Cortex of kidney (tissue), 1 donor: Measurements from ENCODE around the gene FOXD4L1.
"Not testable (repeated sequence)": the region's sequence is repeated elsewhere in the genome, so short reads cannot be mapped to it uniquely, and the experiment has no call there.

Experiments
- DNase-seq: peaks from one replicate; lab custom pipeline; 2025; lab: John Stamatoyannopoulos, UW

FOXD4L1 gene

GRCh38 chr2:113498365-113498764, at the start of gene FOXD4L1:
Gene FOXD4L1 (plus strand): TSS chr2:113498665. CDS start chr2:113499257, 592 bp downstream.
- not testable (repeated sequence) for DNase-seq

- not testable (repeated sequence) for DNase-seq
Measured at GRCh38 chr2:113465770-113466169, 32.7 kb upstream of the FOXD4L1 start.

- not testable (repeated sequence) for DNase-seq
Measured at GRCh38 chr2:113476688-113477368, 21.6 kb upstream of the FOXD4L1 start.

- DNase-seq: not testable (repeated sequence)
Measured at GRCh38 chr2:113496527-113496926, 1.9 kb upstream of the FOXD4L1 start.

- DNase-seq: not testable (repeated sequence)
Measured at GRCh38 chr2:113499019-113499885, 787 bp downstream of the FOXD4L1 start.

- DNase-seq: not testable (repeated sequence)
Measured at GRCh38 chr2:113499886-113500722, 1.6 kb downstream of the FOXD4L1 start.

- DNase-seq: not testable (repeated sequence)
Measured at GRCh38 chr2:113500723-113501038, 2.2 kb downstream of the FOXD4L1 start.

GRCh38 chr2:113502216-113503093, 4.0 kb downstream of the FOXD4L1 start:
- not testable (repeated sequence) for DNase-seq

GRCh38 chr2:113503094-113504042, 4.9 kb downstream of the FOXD4L1 start:
- DNase-seq: not testable (repeated sequence)

GRCh38 chr2:113504081-113504480, 5.6 kb downstream of the FOXD4L1 start:
- DNase-seq: not testable (repeated sequence)

GRCh38 chr2:113507394-113508140, 9.1 kb downstream of the FOXD4L1 start:
- not testable (repeated sequence) for DNase-seq

GRCh38 chr2:113508187-113508586, 9.7 kb downstream of the FOXD4L1 start:
- not testable (repeated sequence) for DNase-seq

- not testable (repeated sequence) for DNase-seq
Measured at GRCh38 chr2:113510913-113511312, 12.4 kb downstream of the FOXD4L1 start.

GRCh38 chr2:113511859-113512258, 13.4 kb downstream of the FOXD4L1 start:
- DNase-seq: not testable (repeated sequence)

GRCh38 chr2:113515457-113515856, 17.0 kb downstream of the FOXD4L1 start:
- DNase-seq: not testable (repeated sequence)

- DNase-seq: not testable (repeated sequence)
Measured at GRCh38 chr2:113515995-113516394, 17.5 kb downstream of the FOXD4L1 start.

GRCh38 chr2:113517025-113517424, 18.6 kb downstream of the FOXD4L1 start:
- DNase-seq: not testable (repeated sequence)

- not testable (repeated sequence) for DNase-seq
Measured at GRCh38 chr2:113520837-113521236, 22.4 kb downstream of the FOXD4L1 start.

GRCh38 chr2:113521492-113521891, 23.0 kb downstream of the FOXD4L1 start:
- DNase-seq: not testable (repeated sequence)
